GM13976 (cell line): ENCODE results near the gene ARG2.

Experiments
- DNase-seq: peaks from one replicate; pipeline ENCODE4 v3.0.0; 2012; ENCODE audit warnings: low spot score
- in situ Hi-C: fragments of 300-500 bp; cut with MboI; formaldehyde crosslinking; loops from one replicate; pipeline ENCODE4 v1.12.0; 2022; ENCODE audit warnings: low sequenced_read_pairs, mixed read lengths, inconsistent platforms; ENCODE audit not compliant: unreplicated experiment
- TF ChIP-seq, protein P1 (sequence below): IDR thresholded peaks from 2 replicates; pipeline ENCODE4 v1.5.1; 2012; ENCODE audit warnings: borderline replicate concordance, mild to moderate bottlenecking; ENCODE audit not compliant: insufficient read depth; ENCODE audit errors: extremely low read depth, missing control alignments, control extremely low read depth

Gene ARG2

DNA sequence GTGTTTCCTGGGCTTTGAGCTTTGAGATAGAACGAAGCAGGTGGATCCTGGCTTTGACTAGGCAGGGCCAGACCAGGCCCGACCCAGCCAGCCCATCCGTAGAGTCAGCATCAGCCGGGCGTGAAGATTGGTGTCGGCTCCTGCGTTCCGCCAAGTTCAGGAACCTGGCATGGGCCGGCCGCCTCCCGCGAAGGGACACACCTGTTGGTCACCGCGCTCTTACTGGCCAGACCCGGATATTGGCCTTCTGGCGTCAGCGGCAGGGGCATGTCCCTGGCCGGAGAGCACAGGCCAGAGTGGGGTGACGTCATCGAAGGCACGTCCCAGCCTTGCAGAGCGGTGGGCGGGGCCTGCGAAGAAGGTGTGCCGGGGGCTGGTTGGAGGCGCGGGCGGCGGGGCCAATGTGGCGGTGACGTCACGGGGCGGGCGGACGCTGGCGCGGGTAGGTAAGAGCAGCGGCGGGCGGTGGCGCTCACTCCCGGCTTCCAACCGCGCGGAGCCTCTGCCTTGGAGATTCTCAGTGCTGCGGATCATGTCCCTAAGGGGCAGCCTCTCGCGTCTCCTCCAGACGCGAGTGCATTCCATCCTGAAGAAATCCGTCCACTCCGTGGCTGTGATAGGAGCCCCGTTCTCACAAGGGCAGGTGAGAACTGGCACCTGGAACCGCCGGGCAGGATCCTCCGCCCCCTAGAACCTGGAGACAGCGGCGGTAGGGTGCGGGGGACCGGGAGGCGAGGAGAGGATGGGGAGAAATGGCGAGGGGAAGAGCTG, at the start of gene ARG2:
TSS of gene ARG2 (plus strand) at position 475 of the 771 bp plus-strand sequence. CDS start at position 533, 58 bp downstream.
- TF ChIP-seq, protein P1, sequence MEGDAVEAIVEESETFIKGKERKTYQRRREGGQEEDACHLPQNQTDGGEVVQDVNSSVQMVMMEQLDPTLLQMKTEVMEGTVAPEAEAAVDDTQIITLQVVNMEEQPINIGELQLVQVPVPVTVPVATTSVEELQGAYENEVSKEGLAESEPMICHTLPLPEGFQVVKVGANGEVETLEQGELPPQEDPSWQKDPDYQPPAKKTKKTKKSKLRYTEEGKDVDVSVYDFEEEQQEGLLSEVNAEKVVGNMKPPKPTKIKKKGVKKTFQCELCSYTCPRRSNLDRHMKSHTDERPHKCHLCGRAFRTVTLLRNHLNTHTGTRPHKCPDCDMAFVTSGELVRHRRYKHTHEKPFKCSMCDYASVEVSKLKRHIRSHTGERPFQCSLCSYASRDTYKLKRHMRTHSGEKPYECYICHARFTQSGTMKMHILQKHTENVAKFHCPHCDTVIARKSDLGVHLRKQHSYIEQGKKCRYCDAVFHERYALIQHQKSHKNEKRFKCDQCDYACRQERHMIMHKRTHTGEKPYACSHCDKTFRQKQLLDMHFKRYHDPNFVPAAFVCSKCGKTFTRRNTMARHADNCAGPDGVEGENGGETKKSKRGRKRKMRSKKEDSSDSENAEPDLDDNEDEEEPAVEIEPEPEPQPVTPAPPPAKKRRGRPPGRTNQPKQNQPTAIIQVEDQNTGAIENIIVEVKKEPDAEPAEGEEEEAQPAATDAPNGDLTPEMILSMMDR: peak; percentile 25
- peak; percentile 98 for DNase-seq
- in situ Hi-C loops: loop anchor here (10.0 kb wide), 1 partner anchor 85 kb away; the partner anchor contains the start of gene RDH12

DNA sequence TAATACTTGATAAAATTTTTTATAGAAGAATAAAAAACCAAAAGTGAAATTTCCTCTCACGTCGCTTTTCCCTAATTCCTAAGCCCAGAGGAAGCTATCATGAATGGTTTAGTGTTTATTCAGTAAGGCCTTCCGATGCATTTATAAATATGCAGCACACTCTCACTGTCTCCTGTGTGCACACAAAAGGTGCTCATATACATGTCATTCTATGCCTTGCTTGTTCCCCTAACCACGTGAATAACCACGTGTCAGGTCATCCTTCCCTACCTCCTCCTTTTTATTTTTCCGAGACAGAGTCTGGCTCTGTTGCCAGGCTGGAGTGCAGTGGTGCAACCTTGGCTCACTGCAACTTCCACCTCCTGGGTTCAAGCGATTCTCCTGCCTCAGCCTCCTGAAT, 49.3 kb upstream of the ARG2 start:
- DNase-seq: no peak
- in situ Hi-C loops: no loop called here
- TF ChIP-seq, protein P1: no peak

DNA sequence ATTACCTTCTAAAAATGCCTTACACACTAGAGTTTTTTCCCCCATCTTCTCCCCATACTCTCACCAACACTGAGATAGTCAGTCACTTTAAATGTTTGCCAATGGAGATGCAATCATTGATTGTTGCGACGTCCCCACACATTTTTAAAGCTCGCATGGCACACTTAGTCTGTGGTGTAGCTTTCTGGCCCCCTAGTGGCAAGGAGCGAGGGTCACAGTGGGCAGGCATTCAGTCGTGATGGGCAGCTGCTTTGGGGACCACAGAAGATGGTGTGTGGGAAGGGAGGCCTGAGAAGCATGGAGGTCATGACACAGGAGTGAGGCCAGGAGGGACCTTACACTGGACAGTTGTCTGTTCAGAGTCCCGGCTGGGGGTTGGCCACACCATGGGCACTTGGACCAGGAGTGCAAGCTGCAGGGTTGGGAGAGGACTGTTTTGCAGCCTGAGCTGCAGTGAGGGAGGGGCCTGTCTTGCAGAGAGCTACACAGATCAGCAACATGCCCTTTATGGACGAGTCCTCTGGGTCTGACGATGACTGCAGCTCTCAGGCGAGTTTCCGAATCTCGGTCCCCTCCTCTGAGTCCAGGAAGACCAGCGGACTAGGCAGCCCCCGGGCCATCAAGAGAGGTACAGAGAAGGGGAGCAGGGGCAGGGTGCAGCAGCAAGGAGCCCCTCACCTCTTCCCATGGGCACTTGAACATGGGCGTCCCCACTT, 48.3 kb upstream of the ARG2 start:
- DNase-seq: peak; percentile 83
- TF ChIP-seq, protein P1: peak; percentile 90
- in situ Hi-C loops: no loop called here

DNA sequence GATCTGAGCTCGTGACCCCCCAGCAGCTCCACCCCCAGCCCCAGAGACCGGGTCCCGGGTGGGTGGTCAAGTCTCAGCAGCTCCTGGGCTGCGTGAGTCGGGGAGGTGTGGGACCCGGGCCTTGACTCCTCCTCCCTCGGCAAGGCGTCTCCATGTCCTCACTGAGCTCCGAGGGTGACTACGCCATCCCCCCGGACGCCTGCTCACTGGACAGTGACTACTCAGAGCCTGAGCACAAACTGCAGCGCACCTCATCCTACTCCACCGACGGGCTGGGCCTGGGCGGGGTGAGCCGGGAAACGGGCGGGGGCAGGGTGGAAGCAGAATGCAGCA, 47.8 kb upstream of the ARG2 start:
- no peak for DNase-seq
- in situ Hi-C loops: no loop called here
- TF ChIP-seq, protein P1: no peak

DNA sequence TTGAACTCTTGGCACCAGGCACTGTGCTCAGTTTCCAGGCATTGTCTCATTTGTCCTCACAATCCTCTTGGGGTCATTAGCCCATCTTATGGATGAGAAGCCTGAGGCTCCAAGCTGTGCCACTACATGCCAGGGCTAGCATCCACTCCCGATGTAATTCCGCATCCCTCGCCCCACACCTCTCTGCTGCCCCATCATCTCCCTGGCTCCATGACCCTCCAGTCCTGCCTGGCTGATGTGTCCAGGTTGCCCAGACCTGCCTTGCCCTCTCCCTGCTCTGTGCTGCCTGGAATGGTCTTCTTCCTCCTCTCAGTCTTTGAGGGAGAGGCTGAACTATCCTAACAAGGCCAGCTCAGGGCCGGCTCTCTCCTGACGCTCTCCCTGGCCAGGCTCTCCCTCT, 47.1 kb upstream of the ARG2 start:
- in situ Hi-C loops: no loop called here
- DNase-seq: no peak
- TF ChIP-seq, protein P1: no peak

DNA sequence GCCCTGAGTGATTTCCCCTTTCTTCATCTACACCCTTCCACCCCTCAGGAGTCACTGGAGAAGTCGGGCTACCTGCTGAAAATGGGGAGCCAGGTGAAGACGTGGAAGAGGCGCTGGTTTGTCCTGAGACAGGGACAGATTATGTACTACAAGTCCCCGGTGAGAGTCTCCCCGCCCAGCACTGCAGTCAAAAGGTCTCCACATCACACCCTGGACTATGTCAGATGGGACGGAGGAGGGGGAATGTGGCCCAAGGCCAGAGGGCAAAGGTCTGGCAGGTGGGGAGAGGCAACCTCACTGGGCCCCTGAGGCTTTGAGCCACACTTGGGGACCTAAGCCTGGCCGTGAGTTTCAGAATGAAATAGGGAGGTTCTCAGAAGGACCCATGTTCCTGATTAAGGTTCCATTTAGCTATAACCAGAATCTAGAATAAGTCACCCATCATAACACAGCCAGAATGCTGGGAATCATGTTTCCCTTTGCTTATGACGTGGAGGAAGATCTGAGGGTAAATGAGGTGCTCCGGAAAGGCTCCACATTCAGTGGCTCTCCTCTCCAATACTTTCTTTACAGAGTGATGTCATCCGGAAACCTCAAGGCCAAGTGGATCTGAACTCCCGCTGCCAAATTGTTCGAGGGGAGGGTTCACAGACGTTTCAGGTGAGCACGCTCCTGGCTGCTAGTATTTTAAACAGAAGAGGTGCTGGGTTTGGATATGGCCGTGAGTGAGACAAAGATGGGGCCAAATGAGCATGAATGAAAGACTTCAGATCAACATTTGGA, 46.3 kb upstream of the ARG2 start:
- in situ Hi-C loops: no loop called here
- TF ChIP-seq, protein P1: no peak
- DNase-seq: no peak
